ENCODE results near the gene COL17A1. TPM values are rescaled to one million over a fixed set of nuclear protein-coding genes. Genes with fewer than 3 reads are reported as not detected.

Gene COL17A1
- 3.7 TPM for polyA plus RNA-seq (2013, experiment 1 of 2)
- polyA plus RNA-seq (2013, experiment 2 of 2) = 3.8 TPM

- Histone ChIP-seq H3K36me3 (ENCODE audit: control insufficient read depth, insufficient read depth, low read length) (no peaks in the 10 kb centered on the region), H2BK5ac (ENCODE audit: low read length) (no peak within 1 kb of the TSS), H4K8ac (ENCODE audit: low read depth, low read length) (no peak within 1 kb of the TSS), H3K56ac (ENCODE audit: low read length) (no peak within 1 kb of the TSS), H3K23ac (ENCODE audit: low read length) (no peak within 1 kb of the TSS), H3K9ac (ENCODE audit: low read length) (no peak within 1 kb of the TSS), H4K5ac (ENCODE audit: low read length) (no peak within 1 kb of the TSS), H3K4ac (ENCODE audit: low read depth, low read length) (no peak within 1 kb of the TSS), H2BK120ac (ENCODE audit: low read depth, low read length) (no peak within 1 kb of the TSS), H3K4me3 (ENCODE audit: low read length) (no peak within 1 kb of the TSS), H2AK5ac (ENCODE audit: low read length) (no peak within 1 kb of the TSS), H2BK15ac (replicated peaks; ENCODE audit: low read depth) (no peak within 1 kb of the TSS), H3K79me2 (ENCODE audit: control insufficient read depth, insufficient read depth, low read length) (no peaks in the 10 kb centered on the region), H3K18ac (ENCODE audit: low read length) (no peak within 1 kb of the TSS), H3K27ac (ENCODE audit: low read depth, low read length) (no peak within 1 kb of the TSS), H3K4me1 (ENCODE audit: control insufficient read depth, low read depth, low read length) (no peaks in the 10 kb centered on the region), H3K27me3 (ENCODE audit: insufficient read depth, low read length, poor library complexity) (no peaks in the 10 kb centered on the region), H3K79me1 (ENCODE audit: low read length) (no peaks in the 10 kb centered on the region), H3K4me2 (ENCODE audit: low read length) (no peak within 1 kb of the TSS)
- DNase-seq = no peak
- no CpG with 5 or more reads among the region's 3 CpGs for WGBS (ENCODE audit: extremely low coverage, insufficient coverage, low lambda C conversion rate)
These were observed at the start of gene COL17A1 for GRCh38 chr10:104085801-104086400. Gene COL17A1 (minus strand): TSS chr10:104085880. CDS start chr10:104080673, 5,207 bp downstream.

GRCh38 chr10:104130041-104130440, 44.4 kb upstream of the COL17A1 start:
- no CpG with 5 or more reads among the region's 3 CpGs for WGBS (ENCODE audit: extremely low coverage, insufficient coverage, low lambda C conversion rate)
- no peak overlapping the region for H3K4me3 ChIP-seq (ENCODE audit: low read length)
- H2AK5ac ChIP-seq (ENCODE audit: low read length) = no peak overlapping the region
- H3K27ac ChIP-seq (ENCODE audit: low read depth, low read length) = no peak overlapping the region
- no peak for DNase-seq
- no peak overlapping the region for H3K4ac ChIP-seq (ENCODE audit: low read depth, low read length)
- H3K36me3 ChIP-seq (ENCODE audit: control insufficient read depth, insufficient read depth, low read length) = no peaks in the 10 kb centered on the region
- no peak overlapping the region for H2BK5ac ChIP-seq (ENCODE audit: low read length)
- peaks cover 2% of the 10 kb centered on the region for H3K4me1 ChIP-seq (ENCODE audit: control insufficient read depth, low read depth, low read length)
- no peak overlapping the region for H3K4me2 ChIP-seq (ENCODE audit: low read length)
- no peak overlapping the region for H3K56ac ChIP-seq (ENCODE audit: low read length)
- H2BK15ac ChIP-seq (replicated peaks; ENCODE audit: low read depth) = no peak overlapping the region
- no peak overlapping the region for H3K23ac ChIP-seq (ENCODE audit: low read length)
- no peaks in the 10 kb centered on the region for H3K27me3 ChIP-seq (ENCODE audit: insufficient read depth, low read length, poor library complexity)
- no peaks in the 10 kb centered on the region for H3K79me1 ChIP-seq (ENCODE audit: low read length)
- no peak overlapping the region for H3K9ac ChIP-seq (ENCODE audit: low read length)
- H3K79me2 ChIP-seq (ENCODE audit: control insufficient read depth, insufficient read depth, low read length) = no peaks in the 10 kb centered on the region
- no peak overlapping the region for H4K5ac ChIP-seq (ENCODE audit: low read length)
- no peak overlapping the region for H3K18ac ChIP-seq (ENCODE audit: low read length)
- no peak overlapping the region for H2BK120ac ChIP-seq (ENCODE audit: low read depth, low read length)
- no peak overlapping the region for H4K8ac ChIP-seq (ENCODE audit: low read depth, low read length)

GRCh38 chr10:104128214-104128613, 42.5 kb upstream of the COL17A1 start:
- no CpG with 5 or more reads among the region's 2 CpGs for WGBS (ENCODE audit: extremely low coverage, insufficient coverage, low lambda C conversion rate)

GRCh38 chr10:104127411-104127810, 41.7 kb upstream of the COL17A1 start:
- Histone ChIP-seq H2BK5ac (ENCODE audit: low read length) (no peak overlapping the region), H3K23ac (ENCODE audit: low read length) (no peak overlapping the region), H3K36me3 (ENCODE audit: control insufficient read depth, insufficient read depth, low read length) (no peaks in the 10 kb centered on the region), H3K18ac (ENCODE audit: low read length) (no peak overlapping the region), H2BK15ac (replicated peaks; ENCODE audit: low read depth) (no peak overlapping the region), H3K4me3 (ENCODE audit: low read length) (no peak overlapping the region), H3K27ac (ENCODE audit: low read depth, low read length) (no peak overlapping the region), H4K8ac (ENCODE audit: low read depth, low read length) (no peak overlapping the region), H3K4me1 (ENCODE audit: control insufficient read depth, low read depth, low read length) (peaks cover 2% of the 10 kb centered on the region), H4K5ac (ENCODE audit: low read length) (no peak overlapping the region), H2BK120ac (ENCODE audit: low read depth, low read length) (no peak overlapping the region), H3K9ac (ENCODE audit: low read length) (no peak overlapping the region), H3K4me2 (ENCODE audit: low read length) (no peak overlapping the region), H3K79me2 (ENCODE audit: control insufficient read depth, insufficient read depth, low read length) (no peaks in the 10 kb centered on the region), H3K27me3 (ENCODE audit: insufficient read depth, low read length, poor library complexity) (no peaks in the 10 kb centered on the region), H2AK5ac (ENCODE audit: low read length) (no peak overlapping the region), H3K4ac (ENCODE audit: low read depth, low read length) (no peak overlapping the region), H3K56ac (ENCODE audit: low read length) (no peak overlapping the region), H3K79me1 (ENCODE audit: low read length) (no peaks in the 10 kb centered on the region)
- DNase-seq = peak; percentile 78
- WGBS (ENCODE audit: extremely low coverage, insufficient coverage, low lambda C conversion rate) = no CpG with 5 or more reads among the region's 2 CpGs

More at GRCh38 chr10:104128214-104128613, 42.5 kb upstream of the COL17A1 start:
- Histone ChIP-seq H4K5ac (ENCODE audit: low read length) (no peak overlapping the region), H3K4ac (ENCODE audit: low read depth, low read length) (no peak overlapping the region), H3K18ac (ENCODE audit: low read length) (no peak overlapping the region), H2BK5ac (ENCODE audit: low read length) (no peak overlapping the region), H3K36me3 (ENCODE audit: control insufficient read depth, insufficient read depth, low read length) (no peaks in the 10 kb centered on the region), H3K79me2 (ENCODE audit: control insufficient read depth, insufficient read depth, low read length) (no peaks in the 10 kb centered on the region), H3K56ac (ENCODE audit: low read length) (no peak overlapping the region), H3K27me3 (ENCODE audit: insufficient read depth, low read length, poor library complexity) (no peaks in the 10 kb centered on the region), H4K8ac (ENCODE audit: low read depth, low read length) (no peak overlapping the region), H2AK5ac (ENCODE audit: low read length) (no peak overlapping the region), H2BK120ac (ENCODE audit: low read depth, low read length) (no peak overlapping the region), H3K9ac (ENCODE audit: low read length) (no peak overlapping the region), H3K27ac (ENCODE audit: low read depth, low read length) (no peak overlapping the region), H3K79me1 (ENCODE audit: low read length) (no peaks in the 10 kb centered on the region), H2BK15ac (replicated peaks; ENCODE audit: low read depth) (no peak overlapping the region), H3K4me1 (ENCODE audit: control insufficient read depth, low read depth, low read length) (peaks cover 2% of the 10 kb centered on the region), H3K4me3 (ENCODE audit: low read length) (no peak overlapping the region), H3K23ac (ENCODE audit: low read length) (no peak overlapping the region), H3K4me2 (ENCODE audit: low read length) (no peak overlapping the region)
- no peak for DNase-seq

GRCh38 chr10:104123397-104123796, 37.7 kb upstream of the COL17A1 start:
- peaks cover 2% of the 10 kb centered on the region for H3K4me1 ChIP-seq (ENCODE audit: control insufficient read depth, low read depth, low read length)
- H3K23ac ChIP-seq (ENCODE audit: low read length) = no peak overlapping the region
- peak; percentile 6 for DNase-seq
- H3K27ac ChIP-seq (ENCODE audit: low read depth, low read length) = no peak overlapping the region
- H3K18ac ChIP-seq (ENCODE audit: low read length) = no peak overlapping the region
- H3K56ac ChIP-seq (ENCODE audit: low read length) = no peak overlapping the region
- H2AK5ac ChIP-seq (ENCODE audit: low read length) = no peak overlapping the region
- no peak overlapping the region for H3K4ac ChIP-seq (ENCODE audit: low read depth, low read length)
- no CpG with 5 or more reads among the region's 1 CpG for WGBS (ENCODE audit: extremely low coverage, insufficient coverage, low lambda C conversion rate)
- H3K4me2 ChIP-seq (ENCODE audit: low read length) = no peak overlapping the region
- no peak overlapping the region for H4K5ac ChIP-seq (ENCODE audit: low read length)
- no peaks in the 10 kb centered on the region for H3K79me2 ChIP-seq (ENCODE audit: control insufficient read depth, insufficient read depth, low read length)
- H3K9ac ChIP-seq (ENCODE audit: low read length) = peak overlapping the region; percentile 14
- H2BK120ac ChIP-seq (ENCODE audit: low read depth, low read length) = no peak overlapping the region
- H3K36me3 ChIP-seq (ENCODE audit: control insufficient read depth, insufficient read depth, low read length) = no peaks in the 10 kb centered on the region
- no peaks in the 10 kb centered on the region for H3K27me3 ChIP-seq (ENCODE audit: insufficient read depth, low read length, poor library complexity)
- no peak overlapping the region for H2BK15ac ChIP-seq (replicated peaks; ENCODE audit: low read depth)
- H4K8ac ChIP-seq (ENCODE audit: low read depth, low read length) = no peak overlapping the region
- H3K4me3 ChIP-seq (ENCODE audit: low read length) = no peak overlapping the region
- H2BK5ac ChIP-seq (ENCODE audit: low read length) = no peak overlapping the region
- no peaks in the 10 kb centered on the region for H3K79me1 ChIP-seq (ENCODE audit: low read length)

Data from mesendoderm (in vitro differentiated cells).